CD4-positive, alpha-beta T cell treated with Interleukin-17A for 4 hours (primary cell): ENCODE measurements around the gene ESAM.

Experiments used
- DNase-seq: peaks from one replicate; pipeline ENCODE4 v3.0.0-alpha.2; 2020; ENCODE audit warnings: mixed read lengths

ESAM gene

DNA sequence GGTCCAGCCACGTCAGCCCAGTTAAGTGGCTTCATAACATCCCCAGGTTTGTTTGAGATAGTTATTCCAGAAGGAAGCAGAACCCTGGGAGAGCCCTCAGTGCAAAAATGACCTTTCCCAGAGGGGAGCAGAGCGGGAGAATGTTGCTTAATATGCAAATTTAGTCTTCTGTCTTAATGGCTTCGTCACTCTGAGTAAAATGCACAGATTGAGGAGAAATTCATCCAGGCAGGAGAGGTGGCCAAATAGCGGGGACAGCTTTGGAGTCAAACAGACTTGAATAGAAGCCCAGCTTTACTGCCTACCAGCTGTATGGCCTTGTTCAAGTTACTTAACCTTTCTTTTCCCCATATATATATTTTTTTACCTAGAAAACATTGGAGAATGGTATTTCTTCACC lies 34.6 kb downstream of the ESAM start:
- no peak for DNase-seq

DNA sequence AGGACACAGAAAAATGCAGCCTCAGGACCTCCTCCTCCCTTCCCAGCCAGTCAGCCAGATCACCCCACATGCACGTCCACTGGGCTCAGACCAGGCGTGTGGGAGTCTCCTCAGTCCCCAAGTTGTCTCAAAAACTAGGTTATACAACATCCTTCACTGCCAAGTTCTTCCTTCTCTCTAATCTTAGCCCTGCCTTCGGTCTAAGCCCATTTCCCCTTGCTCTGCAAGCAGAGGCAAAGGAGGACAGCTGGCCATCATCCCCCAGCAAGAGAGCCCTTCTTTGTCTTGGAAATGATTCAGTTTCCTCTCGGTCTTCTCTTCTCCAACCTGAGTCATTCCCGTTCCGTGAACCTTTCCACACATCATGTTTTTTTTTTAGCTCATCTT lies 36.4 kb downstream of the ESAM start:
- no peak for DNase-seq

DNA sequence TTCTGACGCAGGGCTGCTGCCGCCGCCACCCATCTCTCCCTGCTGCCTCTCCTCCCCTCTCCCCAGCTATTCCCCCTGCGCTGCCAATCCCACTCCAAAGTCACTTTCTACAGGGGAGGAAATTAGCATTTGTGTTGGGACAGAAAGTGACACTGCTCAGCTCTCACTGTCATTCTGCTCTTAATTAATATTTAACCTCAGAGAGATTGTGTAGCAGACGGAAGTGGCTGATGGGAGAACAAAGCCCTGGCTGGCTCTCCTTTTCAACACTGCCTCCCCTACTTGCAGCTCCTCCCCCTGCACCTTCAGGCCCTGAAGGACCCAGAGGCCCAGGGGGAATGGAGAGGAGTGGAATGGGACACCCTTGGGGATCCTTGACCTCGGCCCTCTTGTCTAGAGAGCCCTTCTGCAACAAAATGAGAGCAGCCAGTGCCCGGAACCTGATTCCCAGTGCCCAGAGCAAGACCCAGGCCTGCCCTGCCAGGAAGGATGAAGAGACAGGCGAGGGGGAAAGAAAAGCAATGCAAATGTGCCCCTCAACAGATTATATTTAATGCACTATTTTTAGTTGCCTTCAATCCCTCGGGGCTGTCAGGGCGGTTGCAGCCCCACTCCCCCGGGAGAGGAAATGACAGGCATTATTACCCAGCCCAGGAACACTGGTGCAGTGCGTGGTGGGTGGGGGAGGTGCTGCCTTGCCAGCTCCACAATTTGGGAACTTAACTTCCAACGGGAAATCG lies 36.9 kb downstream of the ESAM start:
- DNase-seq: no peak

DNA sequence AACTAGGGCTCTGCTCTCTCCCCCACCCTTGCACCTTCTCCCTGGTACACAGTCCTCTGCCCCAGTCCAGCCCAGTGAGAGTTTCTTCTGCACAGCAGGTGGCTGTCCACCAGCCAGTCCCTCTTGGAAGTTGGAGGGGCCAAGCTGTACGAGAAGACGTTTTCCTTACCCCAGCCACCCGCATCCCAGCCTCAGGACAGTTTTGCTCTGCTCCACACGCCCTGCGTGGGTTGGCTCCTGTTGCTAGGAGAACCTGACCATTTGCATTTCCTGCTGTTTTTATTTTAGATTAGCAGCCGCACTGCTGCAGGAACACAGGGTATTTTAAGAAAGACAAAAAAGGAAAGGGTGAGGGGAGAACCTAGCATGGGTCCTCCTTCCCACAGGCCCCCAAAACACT lies 39.9 kb downstream of the ESAM start:
- no peak for DNase-seq

DNA sequence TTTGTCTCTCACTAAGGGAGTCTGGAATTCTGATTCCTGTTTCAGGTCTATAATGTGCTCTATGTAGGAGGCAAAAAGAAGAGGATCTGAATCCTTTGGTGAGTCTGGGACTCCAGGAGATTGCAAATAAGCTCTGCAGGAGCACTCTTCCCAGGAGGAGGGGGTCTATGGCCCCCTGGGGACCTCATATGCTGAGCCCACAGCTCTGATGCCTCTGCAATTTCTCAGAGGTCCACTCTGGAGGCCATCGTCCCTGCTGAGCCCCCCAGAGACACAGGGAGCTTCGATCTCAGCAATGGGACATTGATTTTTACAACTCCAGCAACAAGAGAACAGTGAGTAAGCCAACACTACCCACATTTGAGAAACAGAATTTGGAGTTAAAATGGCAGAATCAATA lies 42.6 kb downstream of the ESAM start:
- DNase-seq: no peak

DNA sequence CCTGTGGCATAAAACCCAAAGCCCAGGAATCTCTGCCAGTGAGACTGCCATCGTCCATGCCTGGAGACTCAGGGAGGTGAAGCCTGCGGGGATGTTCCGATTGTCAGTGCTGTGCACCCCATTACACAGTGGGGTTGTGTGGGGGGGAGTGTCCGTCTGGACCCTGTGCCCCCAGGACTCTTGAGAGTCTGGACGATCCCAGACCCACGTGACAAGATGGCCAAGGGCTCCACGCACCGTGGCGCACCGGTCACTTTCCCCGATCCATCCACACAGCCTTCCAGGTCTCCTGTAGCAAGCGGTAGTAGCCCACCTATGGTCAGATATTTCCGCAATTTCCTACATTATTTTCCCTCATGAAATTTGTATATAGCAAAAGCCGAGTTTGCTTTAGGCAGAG lies 43.3 kb downstream of the ESAM start:
- no peak for DNase-seq

DNA sequence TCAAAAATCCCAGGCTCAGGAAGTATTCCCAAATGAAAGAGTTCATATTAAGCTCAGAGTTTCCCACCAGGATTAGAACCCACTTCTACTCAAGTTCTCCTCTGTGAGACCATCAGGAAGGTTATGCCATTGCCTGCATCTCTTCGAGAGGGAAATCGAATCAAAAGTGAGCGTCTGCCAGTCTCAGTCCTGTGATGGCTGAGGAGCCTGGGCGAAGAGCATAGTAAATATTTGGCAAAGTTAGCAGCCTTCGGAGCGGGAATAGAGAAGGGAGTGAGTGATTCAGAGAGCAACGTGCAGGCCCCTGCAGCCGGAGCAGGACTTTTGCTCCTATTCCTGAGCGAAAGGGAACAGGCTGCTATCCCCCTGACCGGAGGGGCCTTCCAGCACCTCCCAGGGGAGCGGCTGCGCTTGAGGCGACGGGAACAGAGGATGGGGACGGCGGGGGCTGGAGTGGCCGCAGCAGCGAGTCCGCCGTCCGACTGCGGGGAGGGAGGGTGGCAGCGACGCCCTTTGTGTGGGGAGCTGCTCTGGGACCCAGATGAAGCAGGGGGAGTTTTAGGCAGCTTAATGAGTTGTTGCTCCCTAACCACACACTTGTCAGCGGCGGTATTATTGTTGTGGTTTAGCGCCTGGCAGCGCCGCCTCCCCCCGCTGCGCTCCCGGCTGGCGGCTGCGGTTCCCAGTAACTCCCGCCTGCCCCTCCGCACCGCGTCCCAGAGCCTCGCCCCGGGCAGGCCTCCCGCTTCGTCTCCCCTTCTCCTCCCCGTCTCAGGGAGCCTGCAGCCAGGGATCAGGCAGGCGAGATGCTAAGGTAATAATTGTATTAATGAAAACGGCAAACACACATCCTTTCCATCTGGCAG lies 44.1 kb downstream of the ESAM start:
- peak; percentile 40 for DNase-seq

DNA sequence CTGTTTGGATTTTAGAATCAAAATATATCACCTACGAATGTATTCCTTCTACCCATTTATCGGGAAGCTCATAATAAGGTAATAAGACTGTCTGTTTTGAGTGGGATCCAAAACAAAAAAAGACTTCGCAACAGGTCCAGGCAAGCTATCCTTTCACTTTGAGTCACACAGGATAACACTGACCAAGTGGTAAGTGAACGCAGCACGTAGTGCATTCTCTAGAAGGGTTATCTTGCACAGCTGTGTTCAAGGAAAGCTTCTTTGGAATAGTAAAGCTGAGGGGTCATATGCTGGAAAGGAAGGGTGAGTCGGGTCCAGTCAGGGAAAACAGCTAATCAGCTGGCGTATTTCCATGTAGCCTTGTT lies 44.7 kb downstream of the ESAM start:
- no peak for DNase-seq

DNA sequence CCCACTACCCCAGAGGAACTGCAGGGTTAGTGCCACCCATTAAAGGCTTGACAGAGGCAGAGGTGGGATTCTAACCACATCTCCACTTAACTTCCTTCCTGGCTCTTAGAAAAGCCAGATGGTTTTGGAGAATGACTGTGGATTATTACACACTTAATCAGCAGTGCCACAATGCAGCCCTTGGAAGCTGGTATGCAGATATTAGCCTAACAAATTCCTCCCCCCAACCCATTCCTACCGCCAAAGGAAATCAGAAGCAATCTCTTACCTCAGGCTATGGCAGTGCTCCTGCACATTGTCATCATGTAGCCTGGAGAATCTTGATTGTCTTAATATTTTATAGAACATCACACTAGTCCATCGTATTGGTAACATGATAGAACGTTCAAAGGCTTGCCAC lies 45.5 kb downstream of the ESAM start:
- DNase-seq: no peak

DNA sequence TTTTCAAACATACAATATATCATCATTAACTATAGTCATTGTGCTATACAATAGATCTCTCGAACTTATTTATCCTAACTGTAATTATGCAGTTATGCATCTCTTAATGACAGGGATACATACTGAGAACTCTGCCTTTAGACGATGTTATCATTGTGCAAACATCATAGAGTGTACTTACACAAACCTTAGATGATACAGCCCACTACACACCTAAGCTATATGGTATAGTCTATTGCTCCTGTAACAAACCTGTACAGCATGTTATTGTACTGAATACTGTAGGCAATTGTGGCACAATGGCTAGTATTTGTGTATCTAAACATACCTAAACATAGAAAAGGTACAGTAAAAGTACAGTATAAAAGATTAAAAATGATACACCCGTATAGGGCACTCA lies 49.7 kb downstream of the ESAM start:
- DNase-seq: no peak

DNA sequence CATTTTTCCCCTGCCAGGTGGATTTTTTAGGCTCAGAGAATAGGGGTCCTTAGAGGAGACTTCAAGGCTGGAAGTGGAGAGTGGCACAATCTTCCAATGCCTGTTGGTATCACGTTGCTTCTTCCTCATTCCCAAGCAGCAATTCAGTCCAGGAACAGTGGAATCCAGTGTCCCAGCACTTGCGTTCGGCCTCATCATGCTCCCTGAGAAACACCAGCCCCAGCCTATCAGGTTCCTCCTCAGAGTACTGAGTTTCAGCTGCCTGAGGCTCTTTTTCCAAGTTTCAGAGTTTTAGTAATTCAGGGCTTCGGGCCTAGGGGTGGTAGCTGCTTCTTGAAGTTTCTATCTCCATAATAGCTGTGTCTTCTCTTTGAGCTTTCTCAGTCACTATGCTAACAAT lies 54.3 kb downstream of the ESAM start:
- no peak for DNase-seq
